GM23248 (cell line): ENCODE measurements around the gene SERPINB1.

ENCODE experiments used
- EZH2 ChIP-seq: fragments of 200-600 bp; sonication (generic); IDR thresholded peaks from 2 replicates; pipeline ENCODE4 v1.6.1; 2018; ENCODE audit warnings: antibody characterized with exemption, mild to moderate bottlenecking; ENCODE audit not compliant: insufficient read depth, poor library complexity, severe bottlenecking
- EZH2phosphoT487 ChIP-seq: fragments of 200-600 bp; sonication (generic); IDR thresholded peaks from 2 replicates; pipeline ENCODE4 v1.6.1; 2018; ENCODE audit warnings: antibody characterized with exemption, moderate library complexity, mild to moderate bottlenecking, low read depth; ENCODE audit not compliant: insufficient read depth

- TF ChIP-seq EZH2 (no peak), EZH2phosphoT487 (no peak)
Measured at GRCh38 chr6:2872423-2873358, 31.0 kb upstream of the SERPINB1 start.
